GM12878 (cell line): Measurements from ENCODE around the gene CFAP65. TPM values are rescaled to one million over a fixed set of nuclear protein-coding genes. Genes with fewer than 3 reads are reported as not detected.

Source experiments
- ATAC-seq: fragments of 200-7000 bp; cut with Tn5 transposase; 3 replicates; pipeline ENCODE4 v1.9.1; 2020; ENCODE audit warnings: mild to moderate bottlenecking, moderate library complexity
- BruUV-seq: library from RNA; stranded (reverse); fragments of 400-500 nt; replicated peaks from 2 replicates; lab custom pipeline; 2021; lab: Mats Ljungman, UMichigan
- CTCF ChIA-PET: fragments of 300-600 bp; sonication (Branson Sonifier 250); formaldehyde crosslinking; extraction: SDS; loops from one replicate; lab custom pipeline; 2021; ENCODE audit warnings: inconsistent platforms; lab: Yijun Ruan, JAX
- POLR2A ChIA-PET: fragments of 350-600 bp; formaldehyde crosslinking; extraction: SDS; loops from one replicate; lab custom pipeline; 2021; ENCODE audit warnings: inconsistent platforms; lab: Charles Lee
- RAD21 ChIA-PET: fragments of 300-600 bp; sonication (Branson Sonifier 250); formaldehyde crosslinking; loops from one replicate; lab custom pipeline; 2023; ENCODE audit warnings: antibody characterized with exemption; ENCODE audit not compliant: unreplicated experiment; lab: Charles Lee
- SMC1A ChIA-PET: fragments of 300-600 bp; sonication (Branson Sonifier 250); formaldehyde crosslinking; loops from one replicate; lab custom pipeline; 2023; ENCODE audit not compliant: unreplicated experiment, uncharacterized antibody; lab: Charles Lee
- DNase-seq: peaks from one replicate; pipeline ENCODE4 v3.0.0-alpha.2; 2011; ENCODE audit warnings: low read depth, low spot score
- FAIRE-seq: peaks from 3 replicates; lab custom pipeline; 2011; peaks lifted over from hg19 to GRCh38; lab: Jason Lieb, UNC
- H2AFZ ChIP-seq: 2 replicates; pipeline ENCODE4 v1.6.0; 2011; ENCODE audit warnings: low read depth, low read length, control low read depth; ENCODE audit not compliant: control insufficient read depth
- H3K27ac ChIP-seq: 2 replicates; pipeline ENCODE4 v1.5.1; 2011; ENCODE audit warnings: control low read depth; ENCODE audit not compliant: control insufficient read depth, insufficient read depth
- H3K27me3 ChIP-seq, 2 experiments: replicated peaks in 1 of 2; 2 replicates each; pipeline versions ENCODE4 v1.6.0 to v1.6.1; 2011; ENCODE audit warnings: low read length in 1 of 2; ENCODE audit not compliant: control insufficient read depth in 2 of 2, insufficient read depth in 2 of 2
- H3K36me3 ChIP-seq, 2 experiments: 2 replicates each; pipeline ENCODE4 v1.5.1; 2011; ENCODE audit warnings: low read length in 1 of 2; ENCODE audit not compliant: control insufficient read depth in 2 of 2, insufficient read depth in 2 of 2
- H3K4me1 ChIP-seq: 2 replicates; pipeline ENCODE4 v1.6.1; 2011; ENCODE audit warnings: mild to moderate bottlenecking, low read length, moderate library complexity, mixed read lengths; ENCODE audit not compliant: control insufficient read depth, insufficient read depth
- H3K4me2 ChIP-seq: 2 replicates; pipeline ENCODE4 v1.6.0; 2011; ENCODE audit warnings: control low read depth; ENCODE audit not compliant: control insufficient read depth, insufficient read depth
- H3K4me3 ChIP-seq: fragments of 200-600 bp; sonication (generic); 2 replicates; pipeline ENCODE4 v1.5.1; 2016
- H3K79me2 ChIP-seq: 2 replicates; pipeline ENCODE4 v1.6.0; 2011; ENCODE audit warnings: low read length; ENCODE audit not compliant: control insufficient read depth, insufficient read depth
- H3K9ac ChIP-seq: 2 replicates; pipeline ENCODE4 v1.8.0; 2011; ENCODE audit warnings: low read length, control low read depth, mixed read lengths; ENCODE audit not compliant: control insufficient read depth, insufficient read depth
- H3K9me3 ChIP-seq: replicated peaks from 3 replicates; pipeline ENCODE4 v1.5.1; 2011; ENCODE audit warnings: mild to moderate bottlenecking, low read length; ENCODE audit not compliant: control insufficient read depth, insufficient read depth
- H4K20me1 ChIP-seq: 2 replicates; pipeline ENCODE4 v1.6.0; 2011; ENCODE audit not compliant: control insufficient read depth, insufficient read depth
- E4F1 ChIP-seq: fragments of 450-650 bp; IDR thresholded peaks from 2 replicates; pipeline ENCODE4 v1.6.1; 2018; ENCODE audit warnings: borderline replicate concordance, mild to moderate bottlenecking; ENCODE audit not compliant: partially characterized antibody
- HDGF ChIP-seq: fragments of 450-650 bp; IDR thresholded peaks from 2 replicates; pipeline ENCODE4 v1.6.1; 2016; ENCODE audit warnings: antibody characterized with exemption
- IRF5 ChIP-seq: fragments of 450-650 bp; IDR thresholded peaks from 2 replicates; pipeline ENCODE4 v1.6.1; 2017; ENCODE audit warnings: borderline replicate concordance
- MXI1 ChIP-seq: fragments of 150-350 bp; IDR thresholded peaks from 2 replicates; pipeline ENCODE4 v1.6.1; 2011; ENCODE audit warnings: low read depth, mild to moderate bottlenecking, inconsistent platforms, low read length, improper control_type of control experiment
- TAF1 ChIP-seq: IDR thresholded peaks from 2 replicates; pipeline ENCODE4 v1.6.1; 2011; ENCODE audit warnings: mild to moderate bottlenecking, low read depth, low read length, borderline replicate concordance
- TARDBP ChIP-seq: IDR thresholded peaks from 2 replicates; pipeline ENCODE4 v1.6.1; 2016; ENCODE audit warnings: borderline replicate concordance
- ZNF622 ChIP-seq: fragments of 450-650 bp; IDR thresholded peaks from 2 replicates; pipeline ENCODE4 v1.6.1; 2017; ENCODE audit warnings: mild to moderate bottlenecking, inconsistent platforms
- WGBS: methylation state at CpG from one replicate; pipeline ENCODE4 v1.1.6; 2016; ENCODE audit warnings: low lambda C conversion rate; ENCODE audit not compliant: insufficient replicate concordance, insufficient coverage; ENCODE audit errors: missing lambda C conversion rate; 5-methylcytosine and 5-hydroxymethylcytosine counted together
- in situ Hi-C: fragments of 300-500 bp; cut with MboI; formaldehyde crosslinking; loops from 9 replicates; pipeline ENCODE4 v1.14.3; 2018; ENCODE audit warnings: mixed read lengths
- intact Hi-C: fragments of 100-400 bp; cut with micrococcal nuclease; formaldehyde crosslinking; loops from one replicate; pipeline ENCODE4 v1.14.2; 2022; ENCODE audit not compliant: unreplicated experiment
- polyA plus RNA-seq, 11 experiments: library from polyadenylated mRNA; depleted of rRNA in 4 of 11; unstranded in 6 of 11; stranded (reverse) in 5 of 11; fragments of >200 nt; fragmentation: Nextera tagmentation in 4 of 11; fragmentation: Illumina TruSeq in 1 of 11; extraction: Ambion mirVana in 4 of 11; extraction: Trizol in 1 of 11; gene quantifications; 1 replicate in 1 of 11; 2 replicates in 10 of 11; pipeline versions ENCODE4 v1.2.1 to v1.2.3, GENCODE V29; 2011 to 2016; ENCODE audit warnings: inconsistent platforms in 2 of 11, missing spikeins in 2 of 11, low read depth in 1 of 11
- total RNA-seq, 4 experiments: library from RNA; depleted of rRNA in 3 of 4; stranded (reverse); fragments of >200 nt in 3 of 4; fragmentation: Illumina TruSeq in 1 of 4; extraction: Trizol in 1 of 4; gene quantifications; 2 replicates each; pipeline versions ENCODE4 v1.2.1 to v1.2.3, GENCODE V29; 2013 to 2021
- TF ChIP-seq, protein P1 (sequence below): fragments of 450-650 bp; IDR thresholded peaks from 2 replicates; pipeline ENCODE4 v1.6.1; 2018; ENCODE audit warnings: mild to moderate bottlenecking, low read depth, moderate library complexity; ENCODE audit not compliant: partially characterized antibody

Gene CFAP65
- total and polyA plus RNA-seq, 10 of the 15 experiments (the other 5 are each of a cell fraction or from before 2014, with no cell fraction given), result not detected

GRCh38 chr2:219030177-219030940 is 11.0 kb downstream of the CFAP65 start:
- intact Hi-C loops, result no loop called here
- no peaks in the 10 kb centered on the region; a peak in 2 of 4 replicates for H3K27me3 ChIP-seq
- H3K79me2 ChIP-seq, result no peaks in the 10 kb centered on the region
- no peaks in the 10 kb centered on the region for H3K9me3 ChIP-seq
- H3K4me2 ChIP-seq, result no peak overlapping the region
- SMC1A ChIA-PET, result interaction anchor here (0.7 to 2.5 kb wide), 6 partner anchors 43 to 128 kb away, joined by 3 to 21 read pairs (median 8); no protein-coding TSS in a partner anchor
- H4K20me1 ChIP-seq, result no peaks in the 10 kb centered on the region
- WGBS, result 38% methylated on average over 16 of the region's 16 CpGs
- H3K27ac ChIP-seq, result no peak overlapping the region
- POLR2A ChIA-PET, result no interaction called here
- no peak; the same call in 2 of the 3 replicates for ATAC-seq
- H2AFZ ChIP-seq, result no peak overlapping the region
- no peaks in the 10 kb centered on the region for H3K4me1 ChIP-seq
- no peak for FAIRE-seq
- RAD21 ChIA-PET, result interaction anchor here (0.6 to 3.1 kb wide), 13 partner anchors 28 to 153 kb away, joined by 3 to 41 read pairs (median 4); no protein-coding TSS in a partner anchor
- H3K36me3 ChIP-seq, result no peaks in the 10 kb centered on the region
- TF ChIP-seq MXI1 (no peak), TAF1 (no peak), HDGF (no peak), ZNF622 (no peak), IRF5 (no peak), E4F1 (no peak), TARDBP (no peak)
- TF ChIP-seq, protein P1, sequence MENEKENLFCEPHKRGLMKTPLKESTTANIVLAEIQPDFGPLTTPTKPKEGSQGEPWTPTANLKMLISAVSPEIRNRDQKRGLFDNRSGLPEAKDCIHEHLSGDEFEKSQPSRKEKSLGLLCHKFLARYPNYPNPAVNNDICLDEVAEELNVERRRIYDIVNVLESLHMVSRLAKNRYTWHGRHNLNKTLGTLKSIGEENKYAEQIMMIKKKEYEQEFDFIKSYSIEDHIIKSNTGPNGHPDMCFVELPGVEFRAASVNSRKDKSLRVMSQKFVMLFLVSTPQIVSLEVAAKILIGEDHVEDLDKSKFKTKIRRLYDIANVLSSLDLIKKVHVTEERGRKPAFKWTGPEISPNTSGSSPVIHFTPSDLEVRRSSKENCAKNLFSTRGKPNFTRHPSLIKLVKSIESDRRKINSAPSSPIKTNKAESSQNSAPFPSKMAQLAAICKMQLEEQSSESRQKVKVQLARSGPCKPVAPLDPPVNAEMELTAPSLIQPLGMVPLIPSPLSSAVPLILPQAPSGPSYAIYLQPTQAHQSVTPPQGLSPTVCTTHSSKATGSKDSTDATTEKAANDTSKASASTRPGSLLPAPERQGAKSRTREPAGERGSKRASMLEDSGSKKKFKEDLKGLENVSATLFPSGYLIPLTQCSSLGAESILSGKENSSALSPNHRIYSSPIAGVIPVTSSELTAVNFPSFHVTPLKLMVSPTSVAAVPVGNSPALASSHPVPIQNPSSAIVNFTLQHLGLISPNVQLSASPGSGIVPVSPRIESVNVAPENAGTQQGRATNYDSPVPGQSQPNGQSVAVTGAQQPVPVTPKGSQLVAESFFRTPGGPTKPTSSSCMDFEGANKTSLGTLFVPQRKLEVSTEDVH, result no peak
- no peak for DNase-seq
- no peak overlapping the region for H3K9ac ChIP-seq
- CTCF ChIA-PET, result interaction anchor here (0.6 to 6.6 kb wide), 47 partner anchors 8 to 265 kb away, joined by 3 to 100 read pairs (median 4); partner anchors contain the start of genes DNAJB2 and IHH
- BruUV-seq, result no TSS peak
- H3K4me3 ChIP-seq, result no peak overlapping the region
- in situ Hi-C loops, result no loop called here
